Activated naive CD4-positive, alpha-beta T cell treated with anti-CD3 and anti-CD28 coated beads, Interleukin-2, amount 50 U/mL, for 24 hours (primary cell): ENCODE data around the gene MAML3.

Experiments
- H3K27ac Mint-ChIP-seq: one replicate; pipeline ENCODE4 v1.8.0; 2021; ENCODE audit warnings: mild to moderate bottlenecking, mixed read lengths
- H3K27me3 Mint-ChIP-seq: one replicate; pipeline ENCODE4 v1.8.0; 2021; ENCODE audit warnings: mixed read lengths
- H3K36me3 Mint-ChIP-seq: one replicate; pipeline ENCODE4 v1.8.0; 2021; ENCODE audit warnings: mixed read lengths
- H3K4me1 Mint-ChIP-seq: one replicate; pipeline ENCODE4 v1.8.0; 2021; ENCODE audit warnings: mixed read lengths
- H3K4me3 Mint-ChIP-seq: one replicate; pipeline ENCODE4 v1.8.0; 2021; ENCODE audit warnings: mild to moderate bottlenecking, mixed read lengths
- H3K9me3 Mint-ChIP-seq: one replicate; pipeline ENCODE4 v1.8.0; 2021; ENCODE audit warnings: mixed read lengths

The MAML3 gene

GRCh38 chr4:139785356-139785755 is 368.6 kb downstream of the MAML3 start:
- Mint-ChIP-seq H3K27ac (no peak overlapping the region), H3K36me3 (no peaks in the 10 kb centered on the region), H3K4me3 (no peak overlapping the region), H3K9me3 (no peaks in the 10 kb centered on the region), H3K27me3 (no peaks in the 10 kb centered on the region), H3K4me1 (no peaks in the 10 kb centered on the region)

- Mint-ChIP-seq H3K9me3 (no peaks in the 10 kb centered on the region), H3K27ac (no peak overlapping the region), H3K36me3 (no peaks in the 10 kb centered on the region), H3K4me1 (no peaks in the 10 kb centered on the region), H3K27me3 (no peaks in the 10 kb centered on the region), H3K4me3 (no peak overlapping the region)
Observed at GRCh38 chr4:139783741-139784484, 370.1 kb downstream of the MAML3 start.

- H3K4me3 Mint-ChIP-seq, result no peak overlapping the region
- H3K9me3 Mint-ChIP-seq, result no peaks in the 10 kb centered on the region
- H3K36me3 Mint-ChIP-seq, result no peaks in the 10 kb centered on the region
- no peaks in the 10 kb centered on the region for H3K27me3 Mint-ChIP-seq
- no peaks in the 10 kb centered on the region for H3K4me1 Mint-ChIP-seq
- no peak overlapping the region for H3K27ac Mint-ChIP-seq
Observed at GRCh38 chr4:139782926-139783522, 371.0 kb downstream of the MAML3 start.

GRCh38 chr4:139781066-139781465 is 372.9 kb downstream of the MAML3 start:
- Mint-ChIP-seq H3K4me1 (no peaks in the 10 kb centered on the region), H3K9me3 (no peaks in the 10 kb centered on the region), H3K36me3 (no peaks in the 10 kb centered on the region)

GRCh38 chr4:139779691-139780090 is 374.3 kb downstream of the MAML3 start:
- Mint-ChIP-seq H3K36me3 (no peaks in the 10 kb centered on the region), H3K27ac (no peak overlapping the region), H3K9me3 (no peaks in the 10 kb centered on the region), H3K4me1 (no peaks in the 10 kb centered on the region), H3K27me3 (no peaks in the 10 kb centered on the region), H3K4me3 (no peak overlapping the region)

More at GRCh38 chr4:139781066-139781465, 372.9 kb downstream of the MAML3 start:
- H3K27ac Mint-ChIP-seq, result no peak overlapping the region
- no peaks in the 10 kb centered on the region for H3K27me3 Mint-ChIP-seq
- H3K4me3 Mint-ChIP-seq, result no peak overlapping the region

- no peak overlapping the region for H3K4me3 Mint-ChIP-seq
- H3K36me3 Mint-ChIP-seq, result no peaks in the 10 kb centered on the region
- no peak overlapping the region for H3K27ac Mint-ChIP-seq
- no peaks in the 10 kb centered on the region for H3K27me3 Mint-ChIP-seq
- H3K4me1 Mint-ChIP-seq, result no peaks in the 10 kb centered on the region
- no peaks in the 10 kb centered on the region for H3K9me3 Mint-ChIP-seq
Observed at GRCh38 chr4:139777757-139778156, 376.2 kb downstream of the MAML3 start.

- Mint-ChIP-seq H3K4me1 (no peaks in the 10 kb centered on the region), H3K9me3 (no peaks in the 10 kb centered on the region), H3K27me3 (no peaks in the 10 kb centered on the region), H3K36me3 (no peaks in the 10 kb centered on the region), H3K27ac (no peak overlapping the region), H3K4me3 (no peak overlapping the region)
Observed at GRCh38 chr4:139776235-139776634, 377.7 kb downstream of the MAML3 start.

GRCh38 chr4:139774759-139775487 is 379.1 kb downstream of the MAML3 start:
- Mint-ChIP-seq H3K4me3 (no peak overlapping the region), H3K9me3 (no peaks in the 10 kb centered on the region), H3K36me3 (no peaks in the 10 kb centered on the region), H3K4me1 (no peaks in the 10 kb centered on the region), H3K27me3 (no peaks in the 10 kb centered on the region), H3K27ac (no peak overlapping the region)

GRCh38 chr4:139773560-139774318 is 380.2 kb downstream of the MAML3 start:
- Mint-ChIP-seq H3K4me3 (no peak overlapping the region), H3K36me3 (no peaks in the 10 kb centered on the region), H3K4me1 (no peaks in the 10 kb centered on the region), H3K9me3 (no peaks in the 10 kb centered on the region), H3K27ac (no peak overlapping the region), H3K27me3 (no peaks in the 10 kb centered on the region)

GRCh38 chr4:139770361-139770760 is 383.6 kb downstream of the MAML3 start:
- no peaks in the 10 kb centered on the region for H3K4me1 Mint-ChIP-seq
- H3K36me3 Mint-ChIP-seq, result no peaks in the 10 kb centered on the region
- H3K9me3 Mint-ChIP-seq, result no peaks in the 10 kb centered on the region
- no peak overlapping the region for H3K27ac Mint-ChIP-seq
- H3K27me3 Mint-ChIP-seq, result no peaks in the 10 kb centered on the region
- H3K4me3 Mint-ChIP-seq, result no peak overlapping the region

- no peaks in the 10 kb centered on the region for H3K9me3 Mint-ChIP-seq
- H3K36me3 Mint-ChIP-seq, result no peaks in the 10 kb centered on the region
- H3K27ac Mint-ChIP-seq, result no peak overlapping the region
- H3K4me1 Mint-ChIP-seq, result no peaks in the 10 kb centered on the region
- no peak overlapping the region for H3K4me3 Mint-ChIP-seq
- H3K27me3 Mint-ChIP-seq, result no peaks in the 10 kb centered on the region
Observed at GRCh38 chr4:139769364-139769763, 384.6 kb downstream of the MAML3 start.

GRCh38 chr4:139768896-139769295 is 385.1 kb downstream of the MAML3 start:
- H3K27ac Mint-ChIP-seq, result no peak overlapping the region
- H3K36me3 Mint-ChIP-seq, result no peaks in the 10 kb centered on the region

GRCh38 chr4:139768366-139768765 is 385.6 kb downstream of the MAML3 start:
- no peak overlapping the region for H3K4me3 Mint-ChIP-seq
- no peak overlapping the region for H3K27ac Mint-ChIP-seq
- H3K36me3 Mint-ChIP-seq, result no peaks in the 10 kb centered on the region
- no peaks in the 10 kb centered on the region for H3K9me3 Mint-ChIP-seq
- H3K27me3 Mint-ChIP-seq, result no peaks in the 10 kb centered on the region
- H3K4me1 Mint-ChIP-seq, result no peaks in the 10 kb centered on the region

More at GRCh38 chr4:139768896-139769295, 385.1 kb downstream of the MAML3 start:
- Mint-ChIP-seq H3K9me3 (no peaks in the 10 kb centered on the region), H3K27me3 (no peaks in the 10 kb centered on the region), H3K4me3 (no peak overlapping the region), H3K4me1 (no peaks in the 10 kb centered on the region)

- Mint-ChIP-seq H3K27ac (no peak overlapping the region), H3K36me3 (no peaks in the 10 kb centered on the region), H3K4me3 (no peak overlapping the region), H3K4me1 (no peaks in the 10 kb centered on the region), H3K9me3 (no peaks in the 10 kb centered on the region), H3K27me3 (no peaks in the 10 kb centered on the region)
Observed at GRCh38 chr4:139767585-139767984, 386.4 kb downstream of the MAML3 start.

- Mint-ChIP-seq H3K36me3 (no peaks in the 10 kb centered on the region), H3K27me3 (no peaks in the 10 kb centered on the region), H3K4me1 (no peaks in the 10 kb centered on the region), H3K9me3 (no peaks in the 10 kb centered on the region), H3K4me3 (no peak overlapping the region), H3K27ac (no peak overlapping the region)
Observed at GRCh38 chr4:139767168-139767567, 386.8 kb downstream of the MAML3 start.
